Stomach (tissue), 9 donors: ENCODE data around the gene OR10AD1. TPM values are rescaled to one million over a fixed set of nuclear protein-coding genes. Genes with fewer than 3 reads are reported as not detected.
"Not testable (repeated sequence)": the region's sequence is repeated elsewhere in the genome, so short reads cannot be mapped to it uniquely, and the experiment has no call there.

Experiments used
- DNase-seq, 2 donors: peaks; one replicate each; pipeline versions ENCODE4 v3.0.0 to v3.0.0-alpha.2; 2013 to 2019
- H3K27ac ChIP-seq, 5 donors: fragments of 200-600 bp in 4 of 5; sonication (generic) in 4 of 5; one replicate each; pipeline ENCODE4 v1.5.1; 2013 to 2019; ENCODE audit warnings: mild to moderate bottlenecking in 1 of 5, moderate library complexity in 1 of 5
- H3K27me3 ChIP-seq, 3 donors: fragments of 200-600 bp; sonication (generic); one replicate each; pipeline ENCODE4 v1.5.1; 2017 to 2019; ENCODE audit warnings: mixed run types in 1 of 3
- H3K36me3 ChIP-seq, 4 donors: fragments of 200-600 bp; sonication (generic); 1 replicate in 3 of 4; 2 replicates in 1 of 4; pipeline ENCODE4 v1.5.1; 2016 to 2019
- H3K4me1 ChIP-seq, 4 donors: fragments of 200-600 bp; sonication (generic); one replicate each; pipeline ENCODE4 v1.5.1; 2016 to 2019
- H3K4me3 ChIP-seq, 4 donors: fragments of 200-600 bp; sonication (generic) in 3 of 4; one replicate each; pipeline ENCODE4 v1.5.1; 2016 to 2019; ENCODE audit warnings: mild to moderate bottlenecking in 1 of 4
- H3K9me3 ChIP-seq, 4 donors: fragments of 200-600 bp; sonication (generic); one replicate each; pipeline ENCODE4 v1.5.1; 2016 to 2019
- EP300 ChIP-seq: sonication (generic); formaldehyde crosslinking; IDR thresholded peaks from one replicate; pipeline ENCODE4 v1.6.1; 2017; ENCODE audit warnings: antibody characterized with exemption
- POLR2AphosphoS5 ChIP-seq, 3 donors: sonication (generic); formaldehyde crosslinking; IDR thresholded peaks; one replicate each; pipeline ENCODE4 v1.6.1; 2016; ENCODE audit warnings: antibody characterized with exemption in 3 of 3
- WGBS, 5 donors: extraction: QIAGEN DNeasy Blood & Tissue Kit in 3 of 5; methylation state at CpG; one replicate each; pipeline versions ENCODE4 v1.1.5 to v1.1.7; 2013 to 2018; 5-methylcytosine and 5-hydroxymethylcytosine counted together
- intact Hi-C: fragments of 100-400 bp; cut with DNase I; formaldehyde crosslinking; loops from one replicate; pipeline ENCODE4 v1.15.1; 2023; ENCODE audit warnings: low total_unique reads
- polyA plus RNA-seq, 3 donors: library from polyadenylated mRNA; stranded (reverse); fragments of 200-250 nt; gene quantifications; one replicate each; pipeline ENCODE4 v1.2.3, GENCODE V29; 2013
- total RNA-seq, 5 donors: library from RNA; depleted of rRNA; stranded (reverse); fragments of >200 nt; gene quantifications; one replicate each; pipeline versions ENCODE4 v1.1.0 to v1.2.3, GENCODE V29; 2014 to 2016
- donor health status: healthy with polysubstance abuse.
- donor health status: Bipolar disorder and iron deficiency.
- donor health status: healthy.

OR10AD1 gene
- total and polyA plus RNA-seq, 8 donors, result not detected

DNA sequence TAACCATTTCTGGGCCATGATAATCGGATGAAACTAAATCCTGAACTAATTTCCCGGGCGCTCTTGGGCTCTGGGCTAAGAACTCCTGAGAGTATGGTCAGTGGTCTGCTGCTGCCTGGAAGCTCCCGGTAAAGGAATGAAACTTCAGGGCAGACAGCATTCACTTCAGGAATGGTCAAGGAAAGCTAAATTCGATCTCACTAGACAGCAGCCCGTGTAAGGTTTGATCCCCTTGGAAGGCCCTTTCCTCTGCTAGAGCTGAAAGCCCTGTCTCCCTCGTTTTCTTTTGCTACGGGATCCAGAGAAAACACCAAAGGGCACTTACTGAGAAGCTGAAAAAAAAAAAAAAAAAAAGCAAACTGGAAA is 46.5 kb downstream of the OR10AD1 start:
- WGBS, 5 donors, result 22 to 28% (median 27%) methylated on average over 8 of the region's 8 CpGs
- peak overlapping the region in 4 of 5 donors; percentile 81 to 91 (median 86) for H3K27ac ChIP-seq
- H3K4me1 ChIP-seq, result peaks cover 5 to 38% (median 24%) of the 10 kb centered on the region in 4 donors
- no peak for DNase-seq
- intact Hi-C loops, result no loop called here
- H3K36me3 ChIP-seq, result peaks cover 2 to 21% (median 19%) of the 10 kb centered on the region in 4 donors
- no peaks in the 10 kb centered on the region for H3K27me3 ChIP-seq
- H3K9me3 ChIP-seq, result no peaks in the 10 kb centered on the region
- TF ChIP-seq EP300 (no peak), POLR2AphosphoS5 (IDR thresholded peaks at IDR 0.05) (no peak)
- peak overlapping the region; percentile 72 to 97 (median 80) for H3K4me3 ChIP-seq

DNA sequence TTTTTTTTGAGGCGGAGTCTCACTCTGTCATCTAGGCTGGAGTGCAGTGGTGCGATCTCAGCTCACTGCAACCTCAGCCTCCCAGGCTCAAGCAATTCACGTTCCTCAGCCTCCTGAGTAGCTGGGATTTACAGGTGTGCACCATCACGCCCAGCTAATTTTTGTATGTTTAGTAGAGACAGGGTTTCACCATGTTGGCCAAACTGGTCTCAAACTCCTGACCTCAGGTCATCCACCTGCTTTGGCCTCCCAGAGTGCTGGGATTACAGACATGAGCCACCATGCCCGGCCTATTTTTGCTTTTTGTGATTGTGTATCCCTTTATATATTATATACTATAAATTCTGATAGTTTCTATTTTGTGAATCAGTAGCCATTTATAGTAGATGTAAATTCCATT is 47.3 kb downstream of the OR10AD1 start:
- DNase-seq, H3K27me3 ChIP-seq, intact Hi-C loops, H3K9me3 ChIP-seq, H3K27ac ChIP-seq: not testable (repeated sequence)
- Histone ChIP-seq H3K4me3 (peak overlapping the region in 2 of 4 donors; percentile 78 to 97), H3K4me1 (peaks cover 5 to 38% (median 24%) of the 10 kb centered on the region in 4 donors), H3K36me3 (peaks cover 11 to 30% (median 28%) of the 10 kb centered on the region in 4 donors)
- WGBS, 5 donors, result 88 to 97% (median 96%) methylated on average over 5 of the region's 5 CpGs

Other genes with a start within 250 kb of the OR10AD1 start
- gene TMEM106C, start 239.7 kb downstream of the OR10AD1 start, total RNA-seq, result 100 to 1,000 TPM in 1 of 5 donors, 10 to 100 TPM in 4; 29.8 to 254 (median 79.0) TPM
- gene TMEM106C, start 239.7 kb downstream of the OR10AD1 start, polyA plus RNA-seq, result 10 to 100 TPM; 40.7 to 61.6 (median 51.5) TPM
- gene COL2A1, start 198.8 kb downstream of the OR10AD1 start, total RNA-seq, result 10 to 100 TPM in 1 of 5 donors, 1 to 10 TPM in 2, not detected in 2; 2.2 to 14.5 (median 7.6) TPM
- gene COL2A1, start 198.8 kb downstream of the OR10AD1 start, polyA plus RNA-seq, result 10 to 100 TPM in 1 of 3 donors, 1 to 10 TPM in 2; 4.0 to 13.7 (median 6.0) TPM
- gene SENP1, start 97.2 kb downstream of the OR10AD1 start, total RNA-seq, result 10 to 100 TPM in 4 of 5 donors, 1 to 10 TPM in 1; 8.4 to 27.5 (median 14.2) TPM
- gene SENP1, start 97.2 kb downstream of the OR10AD1 start, polyA plus RNA-seq, result 1 to 10 TPM; 2.9 to 4.1 (median 3.7) TPM
- gene PFKM, start 83.9 kb downstream of the OR10AD1 start, total RNA-seq, result 10 to 100 TPM in 4 of 5 donors, 1 to 10 TPM in 1; 9.3 to 57.1 (median 17.1) TPM
- gene PFKM, start 83.9 kb downstream of the OR10AD1 start, polyA plus RNA-seq, result 10 to 100 TPM; 15.4 to 24.9 (median 18.4) TPM
- 10 to 100 TPM in 3 of 5 donors, 1 to 10 TPM in 2; 4.3 to 47.2 (median 19.2) TPM for gene ASB8, start 45.8 kb downstream of the OR10AD1 start, total RNA-seq
- 10 to 100 TPM; 12.1 to 29.8 (median 15.8) TPM for gene ASB8, start 45.8 kb downstream of the OR10AD1 start, polyA plus RNA-seq
- under 1 TPM in 3 of 5 donors, not detected in 2; 0.29 to 0.89 (median 0.55) TPM for gene CCDC184, start 19.6 kb downstream of the OR10AD1 start, total RNA-seq
- 1 to 10 TPM; 1.1 to 4.7 (median 1.3) TPM for gene CCDC184, start 19.6 kb downstream of the OR10AD1 start, polyA plus RNA-seq
- gene ZNF641, start 147.6 kb upstream of the OR10AD1 start, total RNA-seq, result 10 to 100 TPM in 3 of 5 donors, 1 to 10 TPM in 1, under 1 TPM in 1; 0.58 to 39.3 (median 12.6) TPM
- gene ZNF641, start 147.6 kb upstream of the OR10AD1 start, polyA plus RNA-seq, result 1 to 10 TPM; 3.6 to 5.7 (median 4.9) TPM